A549 (cell line): ENCODE measurements around the gene ARF1.

Source experiments
- CEBPB ChIP-seq, 2 experiments: fragments of >200 bp in 1 of 2; sonication (Bioruptor Twin) in 1 of 2; formaldehyde crosslinking in 1 of 2; IDR thresholded peaks; 2 replicates each; pipeline ENCODE4 v1.6.1; 2012 to 2016
- POLR2A ChIP-seq: IDR thresholded peaks from 2 replicates; pipeline ENCODE4 v1.6.1; 2012; ENCODE audit warnings: mild to moderate bottlenecking, low read length
- RNF2 ChIP-seq: fragments of 200-600 bp; sonication (generic); IDR thresholded peaks from 2 replicates; pipeline ENCODE4 v1.6.1; 2016; ENCODE audit warnings: low read depth, mild to moderate bottlenecking, antibody characterized with exemption, moderate library complexity, borderline replicate concordance
- SREBF2 ChIP-seq: fragments of 450-650 bp; IDR thresholded peaks from 2 replicates; pipeline ENCODE4 v1.6.1; 2014; ENCODE audit warnings: mild to moderate bottlenecking, moderate library complexity
- TF ChIP-seq, protein P1 (sequence below): fragments of >200 bp; sonication (Bioruptor Twin); formaldehyde crosslinking; IDR thresholded peaks from 3 replicates; pipeline ENCODE4 v1.5.1; 2016
- TF ChIP-seq, protein P2 (sequence below): fragments of 200-600 bp; sonication (generic); IDR thresholded peaks from 2 replicates; pipeline ENCODE4 v1.6.1; 2016; ENCODE audit warnings: antibody characterized with exemption, mild to moderate bottlenecking, moderate library complexity

DNA sequence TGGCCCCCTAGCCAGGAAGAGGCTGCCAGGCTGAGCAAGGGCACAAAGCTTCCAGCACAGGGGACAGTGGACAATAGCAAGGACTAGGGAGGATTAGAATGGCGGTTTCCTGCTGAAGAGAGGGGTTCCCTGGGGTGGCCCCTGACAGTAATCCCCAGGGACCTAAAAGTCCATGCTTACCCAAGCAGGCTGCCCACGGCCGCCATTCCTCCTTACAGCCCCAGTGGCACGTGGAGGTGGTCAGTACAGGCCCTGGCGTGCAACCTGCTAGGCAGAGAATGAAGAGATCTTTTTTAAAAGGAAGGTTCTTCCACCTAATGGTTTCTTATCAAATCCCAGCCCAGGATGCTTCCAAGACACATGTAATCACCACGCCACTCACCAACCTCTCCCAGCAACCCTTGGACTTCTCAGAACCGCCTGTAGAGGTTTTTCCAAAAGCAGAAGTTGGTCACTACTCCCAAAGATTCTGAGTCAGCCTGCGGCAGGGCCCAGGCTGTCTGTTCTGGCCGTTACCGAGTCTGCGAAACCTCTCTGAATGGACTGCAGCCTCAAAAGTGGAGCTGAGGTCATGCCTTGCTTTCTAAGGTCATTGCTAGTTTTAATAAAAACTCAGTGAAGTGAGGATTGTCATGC, 25.7 kb downstream of the ARF1 start:
- TF ChIP-seq SREBF2 (no peak), POLR2A (no peak), CEBPB (IDR thresholded peaks at IDR 0.05) (no peak), RNF2 (no peak)
- TF ChIP-seq, protein P1, sequence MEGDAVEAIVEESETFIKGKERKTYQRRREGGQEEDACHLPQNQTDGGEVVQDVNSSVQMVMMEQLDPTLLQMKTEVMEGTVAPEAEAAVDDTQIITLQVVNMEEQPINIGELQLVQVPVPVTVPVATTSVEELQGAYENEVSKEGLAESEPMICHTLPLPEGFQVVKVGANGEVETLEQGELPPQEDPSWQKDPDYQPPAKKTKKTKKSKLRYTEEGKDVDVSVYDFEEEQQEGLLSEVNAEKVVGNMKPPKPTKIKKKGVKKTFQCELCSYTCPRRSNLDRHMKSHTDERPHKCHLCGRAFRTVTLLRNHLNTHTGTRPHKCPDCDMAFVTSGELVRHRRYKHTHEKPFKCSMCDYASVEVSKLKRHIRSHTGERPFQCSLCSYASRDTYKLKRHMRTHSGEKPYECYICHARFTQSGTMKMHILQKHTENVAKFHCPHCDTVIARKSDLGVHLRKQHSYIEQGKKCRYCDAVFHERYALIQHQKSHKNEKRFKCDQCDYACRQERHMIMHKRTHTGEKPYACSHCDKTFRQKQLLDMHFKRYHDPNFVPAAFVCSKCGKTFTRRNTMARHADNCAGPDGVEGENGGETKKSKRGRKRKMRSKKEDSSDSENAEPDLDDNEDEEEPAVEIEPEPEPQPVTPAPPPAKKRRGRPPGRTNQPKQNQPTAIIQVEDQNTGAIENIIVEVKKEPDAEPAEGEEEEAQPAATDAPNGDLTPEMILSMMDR = no peak
- TF ChIP-seq, protein P2, sequence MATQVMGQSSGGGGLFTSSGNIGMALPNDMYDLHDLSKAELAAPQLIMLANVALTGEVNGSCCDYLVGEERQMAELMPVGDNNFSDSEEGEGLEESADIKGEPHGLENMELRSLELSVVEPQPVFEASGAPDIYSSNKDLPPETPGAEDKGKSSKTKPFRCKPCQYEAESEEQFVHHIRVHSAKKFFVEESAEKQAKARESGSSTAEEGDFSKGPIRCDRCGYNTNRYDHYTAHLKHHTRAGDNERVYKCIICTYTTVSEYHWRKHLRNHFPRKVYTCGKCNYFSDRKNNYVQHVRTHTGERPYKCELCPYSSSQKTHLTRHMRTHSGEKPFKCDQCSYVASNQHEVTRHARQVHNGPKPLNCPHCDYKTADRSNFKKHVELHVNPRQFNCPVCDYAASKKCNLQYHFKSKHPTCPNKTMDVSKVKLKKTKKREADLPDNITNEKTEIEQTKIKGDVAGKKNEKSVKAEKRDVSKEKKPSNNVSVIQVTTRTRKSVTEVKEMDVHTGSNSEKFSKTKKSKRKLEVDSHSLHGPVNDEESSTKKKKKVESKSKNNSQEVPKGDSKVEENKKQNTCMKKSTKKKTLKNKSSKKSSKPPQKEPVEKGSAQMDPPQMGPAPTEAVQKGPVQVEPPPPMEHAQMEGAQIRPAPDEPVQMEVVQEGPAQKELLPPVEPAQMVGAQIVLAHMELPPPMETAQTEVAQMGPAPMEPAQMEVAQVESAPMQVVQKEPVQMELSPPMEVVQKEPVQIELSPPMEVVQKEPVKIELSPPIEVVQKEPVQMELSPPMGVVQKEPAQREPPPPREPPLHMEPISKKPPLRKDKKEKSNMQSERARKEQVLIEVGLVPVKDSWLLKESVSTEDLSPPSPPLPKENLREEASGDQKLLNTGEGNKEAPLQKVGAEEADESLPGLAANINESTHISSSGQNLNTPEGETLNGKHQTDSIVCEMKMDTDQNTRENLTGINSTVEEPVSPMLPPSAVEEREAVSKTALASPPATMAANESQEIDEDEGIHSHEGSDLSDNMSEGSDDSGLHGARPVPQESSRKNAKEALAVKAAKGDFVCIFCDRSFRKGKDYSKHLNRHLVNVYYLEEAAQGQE = no peak
